Body of pancreas (tissue), 4 donors: ENCODE data around the gene PEX11A.
"Not testable (repeated sequence)": the region's sequence is repeated elsewhere in the genome, so short reads cannot be mapped to it uniquely, and the experiment has no call there.

Experiments
- POLR2A ChIP-seq, 3 donors: fragments of 450-650 bp; IDR thresholded peaks; one replicate each; pipeline ENCODE4 v1.6.1; 2016; ENCODE audit warnings: antibody characterized with exemption in 3 of 3, mild to moderate bottlenecking in 2 of 3
- TF ChIP-seq, protein P1 (sequence below), 7 experiments: fragments of 450-650 bp in 4 of 7; fragments of 200-600 bp in 3 of 7; sonication (generic) in 3 of 7; IDR thresholded peaks; one replicate each; pipeline ENCODE4 v1.5.1; 2016 to 2019; ENCODE audit warnings: antibody characterized with exemption in 7 of 7

- TF ChIP-seq, protein P1, sequence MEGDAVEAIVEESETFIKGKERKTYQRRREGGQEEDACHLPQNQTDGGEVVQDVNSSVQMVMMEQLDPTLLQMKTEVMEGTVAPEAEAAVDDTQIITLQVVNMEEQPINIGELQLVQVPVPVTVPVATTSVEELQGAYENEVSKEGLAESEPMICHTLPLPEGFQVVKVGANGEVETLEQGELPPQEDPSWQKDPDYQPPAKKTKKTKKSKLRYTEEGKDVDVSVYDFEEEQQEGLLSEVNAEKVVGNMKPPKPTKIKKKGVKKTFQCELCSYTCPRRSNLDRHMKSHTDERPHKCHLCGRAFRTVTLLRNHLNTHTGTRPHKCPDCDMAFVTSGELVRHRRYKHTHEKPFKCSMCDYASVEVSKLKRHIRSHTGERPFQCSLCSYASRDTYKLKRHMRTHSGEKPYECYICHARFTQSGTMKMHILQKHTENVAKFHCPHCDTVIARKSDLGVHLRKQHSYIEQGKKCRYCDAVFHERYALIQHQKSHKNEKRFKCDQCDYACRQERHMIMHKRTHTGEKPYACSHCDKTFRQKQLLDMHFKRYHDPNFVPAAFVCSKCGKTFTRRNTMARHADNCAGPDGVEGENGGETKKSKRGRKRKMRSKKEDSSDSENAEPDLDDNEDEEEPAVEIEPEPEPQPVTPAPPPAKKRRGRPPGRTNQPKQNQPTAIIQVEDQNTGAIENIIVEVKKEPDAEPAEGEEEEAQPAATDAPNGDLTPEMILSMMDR (IDR thresholded peaks at IDR 0.05): not testable (repeated sequence)
- TF ChIP-seq POLR2A (IDR thresholded peaks at IDR 0.05): not testable (repeated sequence)
These were observed 651 bp downstream of the PEX11A start for GRCh38 chr15:89689930-89690275.
